Stimulated activated CD8-positive, alpha-beta memory T cell treated with anti-CD3 and anti-CD28 coated beads, Interleukin-7, amount 100 ng/mL, for 1 hour (primary cell): Measurements from ENCODE around the gene CCDC197.

Experiments used
- DNase-seq, 2 donors: peaks; one replicate each; pipeline ENCODE4 v3.0.0-alpha.2; 2020; ENCODE audit warnings: low read depth in 2 of 2

Gene CCDC197

DNA sequence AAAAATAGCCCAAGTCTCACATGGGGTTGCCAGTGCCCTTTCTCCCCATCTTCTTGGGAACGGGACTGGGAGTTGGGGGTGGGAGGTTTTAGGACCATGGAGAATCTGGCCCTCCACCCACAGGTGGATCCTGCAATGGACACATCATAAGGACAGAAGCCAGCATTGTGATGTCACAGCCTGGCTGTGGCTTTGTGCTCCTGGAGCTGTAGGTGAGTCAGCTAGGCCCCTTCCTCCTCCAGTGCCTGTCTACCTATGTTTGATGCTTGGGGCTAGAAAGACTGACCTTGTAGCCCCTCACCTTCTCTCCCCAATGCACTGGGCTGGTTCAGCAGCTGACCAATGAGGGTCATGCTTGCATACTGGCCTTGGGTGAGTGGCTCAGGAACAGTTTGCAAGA lies at the start of gene CCDC197:
Gene CCDC197 (plus strand): TSS at position 220 of the 400 bp plus-strand sequence. CDS start 831 bp downstream, outside the sequence.
- DNase-seq, result no peak

DNA sequence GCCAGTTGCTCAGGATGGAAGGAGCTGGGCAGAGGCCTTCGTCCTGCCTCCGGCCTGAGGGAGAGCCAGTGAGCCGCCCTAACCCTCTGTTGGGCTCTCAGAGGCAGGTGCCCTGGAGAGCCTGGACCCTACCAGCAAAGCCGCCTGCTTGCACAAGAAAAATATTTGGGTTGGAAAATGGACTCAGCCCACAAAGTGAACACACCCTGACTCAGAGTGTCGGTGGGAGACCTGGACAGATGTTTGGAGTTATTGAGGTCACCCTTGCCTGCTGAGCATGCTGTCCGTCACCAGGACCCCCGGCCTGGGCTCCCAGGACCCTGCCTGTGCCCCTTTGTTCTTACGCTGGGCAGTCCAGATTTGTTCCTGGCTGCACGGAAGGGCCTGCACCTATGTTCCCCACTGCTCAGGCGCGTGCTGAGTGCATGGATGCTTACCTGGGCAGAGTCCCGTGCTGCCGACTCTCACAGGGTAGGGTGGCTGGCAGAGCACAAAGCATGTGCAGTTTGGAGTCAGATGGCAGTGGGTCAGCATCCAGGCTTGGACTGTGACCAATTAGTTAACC lies 47.5 kb upstream of the CCDC197 start:
- no peak for DNase-seq

DNA sequence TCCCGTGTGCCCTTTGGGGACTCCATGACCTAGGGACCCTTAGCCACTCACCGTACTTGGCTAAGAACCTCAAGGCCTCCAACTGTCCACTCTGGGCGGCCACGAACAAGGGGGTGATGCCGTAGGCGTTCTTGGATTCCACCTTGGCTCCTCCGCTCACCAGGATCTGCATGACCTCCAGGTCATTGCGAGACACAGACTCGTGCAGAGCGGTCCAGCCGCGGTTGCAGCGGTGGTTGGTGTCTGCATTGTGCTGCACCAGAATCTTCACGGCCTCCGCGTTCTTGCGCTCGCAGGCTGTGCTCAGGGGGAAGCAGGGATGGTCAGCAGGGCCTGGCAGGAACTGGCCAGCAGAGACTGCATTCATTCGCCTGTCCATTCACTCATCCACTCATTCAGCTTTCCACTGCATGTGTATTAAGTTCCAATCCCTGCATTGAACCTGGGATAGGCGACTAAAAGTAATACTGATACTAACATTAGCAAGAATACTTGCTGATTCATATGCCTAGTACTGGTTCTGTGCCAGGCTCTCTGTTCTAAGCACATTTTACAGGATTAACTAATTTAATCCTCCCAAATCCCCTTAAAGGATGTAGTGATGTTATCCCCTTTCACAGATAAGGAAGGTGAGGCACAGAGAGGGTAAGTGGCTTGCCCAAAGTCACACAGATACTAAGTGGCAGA lies 46.0 kb upstream of the CCDC197 start:
- no peak for DNase-seq

GRCh38 chr14:93951635-93952540 lies 45.2 kb upstream of the CCDC197 start:
- no peak for DNase-seq

GRCh38 chr14:93952829-93953228 lies 44.3 kb upstream of the CCDC197 start:
- DNase-seq, result no peak

DNA sequence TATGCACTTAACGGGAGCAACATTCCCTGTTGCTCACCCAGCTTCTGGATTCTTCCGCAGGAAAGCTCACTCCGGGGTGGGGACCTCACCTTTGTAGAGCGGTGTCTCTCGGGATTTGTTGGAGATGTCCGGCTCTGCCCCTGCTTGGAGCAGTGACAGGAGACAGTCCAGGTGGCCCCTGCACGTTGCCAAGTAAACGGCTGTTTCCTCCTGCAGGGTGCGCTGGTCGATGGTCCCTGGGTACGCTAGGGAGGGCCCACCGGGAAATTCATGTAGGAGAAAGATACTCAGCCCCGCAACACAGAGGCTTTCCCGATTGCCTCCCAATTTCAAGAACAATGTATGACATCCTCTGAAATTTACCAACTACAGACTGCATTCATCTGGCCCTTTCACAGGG lies 43.8 kb upstream of the CCDC197 start:
- no peak for DNase-seq

- DNase-seq, result no peak
These were observed 43.2 kb upstream of the CCDC197 start for GRCh38 chr14:93953739-93954515.

GRCh38 chr14:93954516-93954830 lies 42.6 kb upstream of the CCDC197 start:
- no peak for DNase-seq

DNA sequence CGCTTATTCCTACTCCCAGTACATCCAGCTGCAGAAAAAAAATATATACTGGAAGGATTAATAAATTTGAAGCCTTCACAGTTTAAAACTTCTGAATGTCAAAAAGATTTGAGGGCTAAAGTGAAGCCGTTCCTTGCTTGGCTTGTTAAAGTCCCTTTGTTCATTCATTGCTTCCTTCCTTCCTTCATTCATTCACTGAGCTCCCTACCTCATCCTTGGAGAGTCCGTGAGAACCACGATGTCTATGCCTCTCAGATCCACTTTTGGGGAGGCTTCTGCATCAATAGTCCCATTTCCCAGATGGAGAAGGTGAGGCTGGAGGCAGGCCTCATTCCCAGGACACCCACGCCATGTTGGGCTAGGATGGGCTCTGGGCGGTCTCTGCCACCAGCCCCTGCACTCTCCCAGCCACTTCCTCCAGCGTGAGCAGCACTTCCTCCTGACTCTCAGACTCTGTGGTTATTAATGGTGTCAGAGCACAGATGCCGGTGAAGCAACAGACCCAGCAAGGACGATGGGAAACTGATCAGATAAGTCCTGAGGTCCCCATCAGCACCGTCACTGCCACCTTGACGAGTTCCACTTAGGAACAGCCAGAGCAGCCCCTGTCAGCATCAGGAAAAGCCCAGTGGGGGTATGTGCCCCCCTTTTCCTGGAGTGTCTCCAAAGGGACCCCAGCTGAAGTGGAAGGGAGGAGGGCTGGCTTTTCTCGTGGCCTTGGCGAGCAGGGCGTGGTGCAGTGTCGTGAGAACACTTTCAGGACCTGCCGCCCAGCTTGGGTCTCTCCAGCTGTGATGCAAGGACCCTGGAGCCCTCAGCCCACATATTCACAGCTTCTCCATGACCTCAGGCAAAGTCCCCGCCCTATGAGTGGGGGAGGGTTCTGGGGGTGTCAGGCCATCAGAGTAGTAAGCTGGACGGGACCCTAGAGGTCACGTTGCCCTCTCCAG lies 41.9 kb upstream of the CCDC197 start:
- DNase-seq, result peak; percentile 16 to 17

- DNase-seq, result no peak
These were observed 41.1 kb upstream of the CCDC197 start for GRCh38 chr14:93955850-93956481.

GRCh38 chr14:93956514-93957332 lies 40.4 kb upstream of the CCDC197 start:
- no peak for DNase-seq

- DNase-seq, result no peak
These were observed 39.8 kb upstream of the CCDC197 start for GRCh38 chr14:93957333-93957710.

- no peak for DNase-seq
These were observed 39.1 kb upstream of the CCDC197 start for GRCh38 chr14:93957751-93958566.

GRCh38 chr14:93958567-93959238 lies 38.4 kb upstream of the CCDC197 start:
- no peak for DNase-seq

DNA sequence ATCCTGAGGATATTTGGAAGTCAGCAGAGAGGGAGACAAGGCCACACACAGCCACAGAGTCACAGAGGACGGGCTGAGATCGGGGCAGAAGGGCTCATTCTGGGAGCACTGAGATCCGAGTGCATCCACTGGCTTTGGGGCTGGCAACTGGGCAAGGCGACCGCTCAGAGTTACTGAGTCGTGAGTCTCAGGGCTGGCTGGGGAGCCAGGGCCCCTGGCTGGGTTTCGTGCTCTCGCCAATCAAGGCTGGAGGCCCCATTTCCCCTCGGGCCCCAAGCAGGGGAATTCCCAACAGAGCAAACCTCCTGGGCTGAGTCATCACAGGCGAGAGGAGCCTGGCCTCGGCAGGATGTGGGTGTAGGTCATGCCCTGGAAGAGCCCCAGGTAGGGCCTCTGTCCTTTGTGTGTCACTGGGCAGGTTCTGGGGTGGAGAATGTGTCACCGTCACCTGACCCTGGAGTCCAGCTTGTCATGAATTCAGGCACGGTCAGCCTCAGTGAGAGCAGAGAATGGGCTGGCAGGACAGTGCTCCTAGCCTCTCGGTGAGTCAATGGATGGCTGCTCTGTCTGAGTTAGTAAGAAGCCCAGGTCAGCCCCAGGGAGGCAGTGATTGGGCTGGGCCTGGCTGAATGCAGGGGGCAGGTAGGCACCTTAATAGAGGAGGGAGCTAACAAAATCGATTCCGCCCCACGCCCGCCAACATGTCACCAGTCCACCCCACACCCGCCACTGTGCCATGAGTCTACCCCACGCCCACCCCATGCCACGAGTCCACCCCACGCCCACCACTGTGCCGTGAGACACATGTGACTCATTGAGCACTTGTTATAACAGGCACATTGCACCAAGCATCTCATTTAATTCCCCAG lies 37.6 kb upstream of the CCDC197 start:
- DNase-seq, result peak; percentile 76 to 78

DNA sequence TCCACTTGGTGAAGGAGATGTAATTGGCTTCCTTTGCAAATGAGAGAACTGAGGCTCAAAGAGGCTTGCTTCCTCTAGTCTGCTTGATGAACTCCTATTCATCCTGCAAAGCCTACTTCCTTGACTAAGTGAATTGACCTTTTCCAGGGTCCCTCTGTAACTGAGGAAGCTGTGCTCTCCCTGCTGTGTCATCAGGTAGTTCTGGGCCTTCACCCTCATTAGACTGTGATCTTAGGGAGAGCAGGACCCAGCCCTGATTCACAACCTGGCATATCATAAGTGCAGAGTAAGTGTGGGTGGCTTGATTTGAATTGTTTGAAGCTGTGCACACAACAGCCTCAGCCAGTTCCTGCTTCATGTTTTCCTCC lies 37.0 kb upstream of the CCDC197 start:
- DNase-seq, result no peak

DNA sequence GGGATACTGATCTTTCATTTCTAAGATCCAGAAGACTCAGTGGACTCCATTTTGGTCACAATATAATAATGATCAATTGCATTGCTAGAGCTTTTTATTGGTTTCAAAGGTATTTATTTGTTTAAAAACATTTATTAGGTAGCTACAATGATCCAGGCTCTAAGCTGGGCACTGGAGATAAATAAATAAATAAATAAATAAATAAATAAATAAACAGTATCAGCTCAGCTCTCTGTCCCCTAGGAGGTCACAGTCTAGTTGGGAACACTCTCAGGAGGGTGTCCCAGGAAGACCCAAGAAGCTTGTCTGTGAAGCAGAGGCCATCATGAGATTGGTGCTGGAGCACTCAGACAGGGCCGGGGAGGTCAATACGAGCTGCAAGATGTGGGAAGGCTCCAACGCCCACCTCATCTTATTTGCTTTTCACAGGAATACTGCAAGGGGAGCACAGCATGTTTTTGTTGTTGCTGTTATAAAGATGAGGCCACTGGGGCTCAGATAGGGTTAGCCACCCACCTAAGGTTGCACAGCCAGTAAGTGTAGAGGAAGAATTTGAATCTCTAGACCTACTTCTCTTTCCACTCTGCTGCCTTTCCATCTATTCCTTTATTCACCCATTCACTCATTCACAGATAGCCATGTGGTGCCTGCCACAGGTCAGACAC lies 36.2 kb upstream of the CCDC197 start:
- no peak for DNase-seq
